Measurements from ENCODE around the gene HIVEP3. TPM values are rescaled to one million over a fixed set of nuclear protein-coding genes. Genes with fewer than 3 reads are reported as not detected.
"Not testable (repeated sequence)": the region's sequence is repeated elsewhere in the genome, so short reads cannot be mapped to it uniquely, and the experiment has no call there.

Gene HIVEP3
- total RNA-seq, 2 experiments from 2014 or later, result 18.6 to 20.4 TPM

- peak; percentile 84 for ATAC-seq
- peaks cover 30% of the 10 kb centered on the region for H3K4me1 Mint-ChIP-seq (ENCODE audit: low read depth)
- intact Hi-C loops (cut with micrococcal nuclease), result no loop called here
Observed at GRCh38 chr1:41955461-41956159, 36.9 kb upstream of the HIVEP3 start.

GRCh38 chr1:41954533-41954944, 35.8 kb upstream of the HIVEP3 start:
- Mint-ChIP-seq H3K27ac (no peak overlapping the region), H3K4me1 (ENCODE audit: low read depth) (peaks cover 39% of the 10 kb centered on the region), H3K27me3 (no peaks in the 10 kb centered on the region), H3K4me3 (no peak overlapping the region), H3K9me3 (peaks cover 24% of the 10 kb centered on the region), H3K36me3 (ENCODE audit: low read depth) (peaks cover 16% of the 10 kb centered on the region)
- TF ChIP-seq CTCF (IDR thresholded peaks at IDR 0.05), result no peak
- DNase-seq (no peak), ATAC-seq (no peak)
- intact Hi-C loops (cut with micrococcal nuclease), result no loop called here
- CTCF ChIA-PET, result no interaction called here
- POLR2A ChIA-PET, result interaction anchor here (0.6 kb wide), 1 partner anchor 108 kb away, joined by 3 read pairs; no protein-coding TSS in a partner anchor

More at GRCh38 chr1:41955461-41956159, 36.9 kb upstream of the HIVEP3 start:
- peak; percentile 50 for DNase-seq
- Mint-ChIP-seq H3K27me3 (no peaks in the 10 kb centered on the region), H3K4me3 (no peak overlapping the region), H3K27ac (peak overlapping the region; percentile 8), H3K36me3 (ENCODE audit: low read depth) (peaks cover 11% of the 10 kb centered on the region), H3K9me3 (peaks cover 18% of the 10 kb centered on the region)
- CTCF ChIA-PET, result no interaction called here
- POLR2A ChIA-PET, result no interaction called here
- TF ChIP-seq CTCF (IDR thresholded peaks at IDR 0.05), result no peak

GRCh38 chr1:41953291-41953690, 34.6 kb upstream of the HIVEP3 start:
- peaks cover 22% of the 10 kb centered on the region for H3K36me3 Mint-ChIP-seq (ENCODE audit: low read depth)
- H3K4me1 Mint-ChIP-seq (ENCODE audit: low read depth), result peaks cover 45% of the 10 kb centered on the region
- no peak overlapping the region for H3K27ac Mint-ChIP-seq
- POLR2A ChIA-PET, result no interaction called here
- H3K9me3 Mint-ChIP-seq, result peaks cover 34% of the 10 kb centered on the region
- DNase-seq (no peak), ATAC-seq (no peak)
- CTCF ChIA-PET, result no interaction called here
- intact Hi-C loops (cut with micrococcal nuclease), result no loop called here
- no peak overlapping the region for H3K4me3 Mint-ChIP-seq
- H3K27me3 Mint-ChIP-seq, result no peaks in the 10 kb centered on the region
- no peak for TF ChIP-seq CTCF (IDR thresholded peaks at IDR 0.05)

- ChIA-PET CTCF (no interaction called here), POLR2A (no interaction called here)
- Mint-ChIP-seq H3K9me3 (peaks cover 34% of the 10 kb centered on the region), H3K27ac (no peak overlapping the region), H3K4me1 (ENCODE audit: low read depth) (peaks cover 45% of the 10 kb centered on the region), H3K36me3 (ENCODE audit: low read depth) (peaks cover 22% of the 10 kb centered on the region), H3K4me3 (no peak overlapping the region), H3K27me3 (no peaks in the 10 kb centered on the region)
- TF ChIP-seq CTCF (IDR thresholded peaks at IDR 0.05), result no peak
- intact Hi-C loops (cut with micrococcal nuclease), result no loop called here
- DNase-seq (no peak), ATAC-seq (no peak)
Observed at GRCh38 chr1:41952208-41952607, 33.5 kb upstream of the HIVEP3 start.

DNA sequence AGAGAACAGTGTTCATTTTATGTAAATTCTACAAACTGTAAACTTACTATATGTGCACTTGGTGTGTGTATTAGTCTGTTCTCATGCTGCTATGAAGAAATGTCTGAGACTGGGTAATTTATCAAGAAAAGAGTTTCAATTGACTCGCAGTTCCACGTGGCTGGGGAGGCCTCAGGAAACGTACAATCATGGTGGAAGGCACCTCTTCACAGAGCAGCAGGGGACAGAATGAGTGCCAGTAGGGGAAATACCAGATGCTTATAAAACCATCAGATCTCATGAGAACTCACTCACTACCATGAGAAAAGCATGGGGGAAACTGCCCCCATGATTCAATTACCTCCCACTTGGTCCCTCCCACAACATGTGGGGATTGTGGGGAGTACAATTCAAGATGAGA, 32.8 kb upstream of the HIVEP3 start:
- peak; percentile 57 for DNase-seq
- ATAC-seq, result peak; percentile 48
- H3K9me3 Mint-ChIP-seq, result peaks cover 34% of the 10 kb centered on the region
- POLR2A ChIA-PET, result interaction anchor here (1.2 kb wide), 1 partner anchor 15 kb away, joined by 3 read pairs; no protein-coding TSS in a partner anchor
- peak overlapping the region; percentile 70 for H3K27ac Mint-ChIP-seq
- peaks cover 45% of the 10 kb centered on the region for H3K4me1 Mint-ChIP-seq (ENCODE audit: low read depth)
- H3K27me3 Mint-ChIP-seq; H3K4me3 Mint-ChIP-seq; intact Hi-C loops (cut with micrococcal nuclease); CTCF ChIA-PET: not testable (repeated sequence)
- H3K36me3 Mint-ChIP-seq (ENCODE audit: low read depth), result peaks cover 22% of the 10 kb centered on the region
